ENCODE measurements around the gene PEBP1.
"Not testable (repeated sequence)": the region's sequence is repeated elsewhere in the genome, so short reads cannot be mapped to it uniquely, and the experiment has no call there.

PEBP1 gene

GRCh38 chr12:118107011-118107410, 28.9 kb upstream of the PEBP1 start:
- H3K4me3 ChIP-seq (ENCODE audit: low read length in 2 of 2) = no peak overlapping the region
- H3K27me3 ChIP-seq (ENCODE audit: control insufficient read depth in 1 of 2, insufficient read depth in 2 of 2, low read length in 2 of 2) = no peaks in the 10 kb centered on the region
- no peaks in the 10 kb centered on the region for H3K9me3 ChIP-seq (ENCODE audit: control insufficient read depth in 2 of 2, low read length in 2 of 2)
- no peaks in the 10 kb centered on the region for H3K36me3 ChIP-seq (ENCODE audit: control insufficient read depth in 2 of 2, insufficient read depth in 2 of 2, low read length in 2 of 2)
- no peak overlapping the region for H3K9ac ChIP-seq (ENCODE audit: low read length in 2 of 2)
- H3K4me1 ChIP-seq (ENCODE audit: control insufficient read depth, insufficient read depth, low read length) = peaks cover 9% of the 10 kb centered on the region
- no peak overlapping the region for H3K27ac ChIP-seq (ENCODE audit: low read length)

DNA sequence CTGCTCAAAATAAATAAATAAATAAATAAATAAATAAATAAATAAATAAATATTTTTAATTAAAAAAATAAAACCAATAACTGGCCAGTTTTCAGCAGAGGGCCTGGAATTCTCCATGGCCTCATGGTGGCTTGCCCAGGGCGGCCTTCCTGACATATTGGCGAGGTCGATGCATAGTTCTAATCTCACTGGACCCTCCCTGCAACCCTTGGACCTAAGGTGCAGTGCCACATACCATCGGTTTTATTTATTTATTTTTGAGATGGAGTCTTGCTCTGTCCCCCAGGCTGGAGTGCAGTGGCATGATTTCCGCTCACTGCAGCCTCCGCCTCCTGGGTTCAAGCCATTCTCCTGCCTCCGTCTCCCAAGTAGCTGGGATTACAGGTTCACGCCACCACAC, 28.2 kb upstream of the PEBP1 start:
- Histone ChIP-seq H3K27me3 (ENCODE audit: control insufficient read depth in 1 of 2, insufficient read depth in 2 of 2, low read length in 2 of 2) (no peaks in the 10 kb centered on the region), H3K4me3 (ENCODE audit: low read length in 2 of 2) (no peak overlapping the region), H3K4me1 (ENCODE audit: control insufficient read depth, insufficient read depth, low read length) (peaks cover 9% of the 10 kb centered on the region), H3K27ac (ENCODE audit: low read length) (no peak overlapping the region), H3K9ac (ENCODE audit: low read length in 2 of 2) (no peak overlapping the region), H3K9me3 (ENCODE audit: control insufficient read depth in 2 of 2, low read length in 2 of 2) (no peaks in the 10 kb centered on the region), H3K36me3 (ENCODE audit: control insufficient read depth in 2 of 2, insufficient read depth in 2 of 2, low read length in 2 of 2) (no peaks in the 10 kb centered on the region)

DNA sequence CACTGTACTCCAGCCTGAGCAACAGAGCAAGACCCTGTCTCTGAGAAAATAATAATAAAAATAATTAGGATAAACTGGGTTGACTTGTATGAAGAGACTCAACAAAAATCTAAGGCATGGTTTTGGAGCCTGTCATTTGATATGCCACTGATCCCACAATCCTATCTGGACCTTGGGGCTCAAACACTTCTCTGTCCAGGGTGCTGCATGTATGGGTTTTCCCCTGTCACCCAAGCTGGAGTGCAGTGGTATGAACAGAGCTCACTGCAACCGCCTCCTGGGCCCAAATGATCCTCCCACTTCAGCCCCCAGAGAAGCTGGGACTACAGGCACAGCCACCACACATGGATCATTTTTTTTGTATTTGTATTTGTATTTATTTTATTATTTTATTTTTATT, 26.8 kb upstream of the PEBP1 start:
- no peak overlapping the region for H3K4me3 ChIP-seq (ENCODE audit: low read length in 2 of 2)

GRCh38 chr12:118119449-118119879, 16.5 kb upstream of the PEBP1 start:
- H3K36me3 ChIP-seq (ENCODE audit: control insufficient read depth in 2 of 2, insufficient read depth in 2 of 2, low read length in 2 of 2) = peaks cover 0 to 6% of the 10 kb centered on the region in 2 donors
- H3K9ac ChIP-seq (ENCODE audit: low read length in 2 of 2) = no peak overlapping the region
- H3K4me3 ChIP-seq (ENCODE audit: low read length in 2 of 2) = no peak overlapping the region
- H3K27ac ChIP-seq (ENCODE audit: low read length) = no peak overlapping the region
- peaks cover 4% of the 10 kb centered on the region for H3K4me1 ChIP-seq (ENCODE audit: control insufficient read depth, insufficient read depth, low read length)
- no peaks in the 10 kb centered on the region for H3K9me3 ChIP-seq (ENCODE audit: control insufficient read depth in 2 of 2, low read length in 2 of 2)
- H3K27me3 ChIP-seq (ENCODE audit: control insufficient read depth in 1 of 2, insufficient read depth in 2 of 2, low read length in 2 of 2) = no peaks in the 10 kb centered on the region

More for the DNA sequence above, 26.8 kb upstream of the PEBP1 start:
- H3K9me3 ChIP-seq (ENCODE audit: control insufficient read depth in 2 of 2, low read length in 2 of 2) = no peaks in the 10 kb centered on the region
- H3K27ac ChIP-seq (ENCODE audit: low read length) = no peak overlapping the region
- no peaks in the 10 kb centered on the region for H3K27me3 ChIP-seq (ENCODE audit: control insufficient read depth in 1 of 2, insufficient read depth in 2 of 2, low read length in 2 of 2)
- H3K9ac ChIP-seq (ENCODE audit: low read length in 2 of 2) = no peak overlapping the region
- H3K4me1 ChIP-seq (ENCODE audit: control insufficient read depth, insufficient read depth, low read length) = peaks cover 4% of the 10 kb centered on the region
- H3K36me3 ChIP-seq (ENCODE audit: control insufficient read depth in 2 of 2, insufficient read depth in 2 of 2, low read length in 2 of 2) = no peaks in the 10 kb centered on the region

GRCh38 chr12:118120579-118121363, 15.2 kb upstream of the PEBP1 start:
- Histone ChIP-seq H3K9me3 (ENCODE audit: control insufficient read depth in 2 of 2, low read length in 2 of 2) (no peaks in the 10 kb centered on the region), H3K27me3 (ENCODE audit: control insufficient read depth in 1 of 2, insufficient read depth in 2 of 2, low read length in 2 of 2) (no peaks in the 10 kb centered on the region), H3K4me1 (ENCODE audit: control insufficient read depth, insufficient read depth, low read length) (peaks cover 4% of the 10 kb centered on the region), H3K36me3 (ENCODE audit: control insufficient read depth in 2 of 2, insufficient read depth in 2 of 2, low read length in 2 of 2) (peaks cover 0 to 2% of the 10 kb centered on the region in 2 donors), H3K9ac (ENCODE audit: low read length in 2 of 2) (no peak overlapping the region), H3K27ac (ENCODE audit: low read length) (no peak overlapping the region), H3K4me3 (ENCODE audit: low read length in 2 of 2) (no peak overlapping the region)

GRCh38 chr12:118122264-118122663, 13.7 kb upstream of the PEBP1 start:
- H3K9me3 ChIP-seq (ENCODE audit: control insufficient read depth in 2 of 2, low read length in 2 of 2) = no peaks in the 10 kb centered on the region
- no peak overlapping the region for H3K27ac ChIP-seq (ENCODE audit: low read length)
- peaks cover 4% of the 10 kb centered on the region for H3K4me1 ChIP-seq (ENCODE audit: control insufficient read depth, insufficient read depth, low read length)
- H3K4me3 ChIP-seq (ENCODE audit: low read length in 2 of 2) = no peak overlapping the region
- no peaks in the 10 kb centered on the region for H3K27me3 ChIP-seq (ENCODE audit: control insufficient read depth in 1 of 2, insufficient read depth in 2 of 2, low read length in 2 of 2)
- no peaks in the 10 kb centered on the region for H3K36me3 ChIP-seq (ENCODE audit: control insufficient read depth in 2 of 2, insufficient read depth in 2 of 2, low read length in 2 of 2)
- no peak overlapping the region for H3K9ac ChIP-seq (ENCODE audit: low read length in 2 of 2)

GRCh38 chr12:118124333-118124874, 11.5 kb upstream of the PEBP1 start:
- H3K4me1 ChIP-seq (ENCODE audit: control insufficient read depth, insufficient read depth, low read length) = peaks cover 4% of the 10 kb centered on the region
- H3K36me3 ChIP-seq (ENCODE audit: control insufficient read depth in 2 of 2, insufficient read depth in 2 of 2, low read length in 2 of 2) = no peaks in the 10 kb centered on the region
- H3K9ac ChIP-seq (ENCODE audit: low read length in 2 of 2) = no peak overlapping the region
- no peaks in the 10 kb centered on the region for H3K9me3 ChIP-seq (ENCODE audit: control insufficient read depth in 2 of 2, low read length in 2 of 2)
- H3K27me3 ChIP-seq (ENCODE audit: control insufficient read depth in 1 of 2, insufficient read depth in 2 of 2, low read length in 2 of 2) = no peaks in the 10 kb centered on the region
- H3K27ac ChIP-seq (ENCODE audit: low read length) = no peak overlapping the region
- no peak overlapping the region for H3K4me3 ChIP-seq (ENCODE audit: low read length in 2 of 2)

DNA sequence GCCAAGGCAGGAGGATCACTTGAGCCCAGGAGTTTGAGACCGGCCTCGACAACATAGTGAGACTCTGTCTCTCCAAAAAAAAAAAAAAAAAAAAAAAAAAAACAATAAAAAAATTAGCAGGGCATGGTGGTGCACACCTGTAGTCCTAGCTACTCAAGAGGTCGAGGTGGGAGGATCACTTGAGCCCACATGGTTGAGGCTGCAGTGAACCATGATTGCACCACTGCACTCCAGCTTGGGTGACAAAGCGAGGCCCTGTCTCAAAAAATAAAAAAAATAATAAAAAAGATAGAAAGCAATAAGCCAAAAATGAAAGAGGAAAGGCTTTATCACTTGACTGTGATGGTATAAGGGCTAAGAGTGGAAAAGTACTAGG, 10.2 kb upstream of the PEBP1 start:
- H3K36me3 ChIP-seq (ENCODE audit: control insufficient read depth in 2 of 2, insufficient read depth in 2 of 2, low read length in 2 of 2) = no peaks in the 10 kb centered on the region
- H3K27me3 ChIP-seq (ENCODE audit: control insufficient read depth in 1 of 2, insufficient read depth in 2 of 2, low read length in 2 of 2) = no peaks in the 10 kb centered on the region
- H3K27ac ChIP-seq (ENCODE audit: low read length) = no peak overlapping the region
- H3K9me3 ChIP-seq (ENCODE audit: control insufficient read depth in 2 of 2, low read length in 2 of 2) = no peaks in the 10 kb centered on the region
- no peak overlapping the region for H3K9ac ChIP-seq (ENCODE audit: low read length in 2 of 2)
- no peak overlapping the region for H3K4me3 ChIP-seq (ENCODE audit: low read length in 2 of 2)
- peaks cover 4% of the 10 kb centered on the region for H3K4me1 ChIP-seq (ENCODE audit: control insufficient read depth, insufficient read depth, low read length)

DNA sequence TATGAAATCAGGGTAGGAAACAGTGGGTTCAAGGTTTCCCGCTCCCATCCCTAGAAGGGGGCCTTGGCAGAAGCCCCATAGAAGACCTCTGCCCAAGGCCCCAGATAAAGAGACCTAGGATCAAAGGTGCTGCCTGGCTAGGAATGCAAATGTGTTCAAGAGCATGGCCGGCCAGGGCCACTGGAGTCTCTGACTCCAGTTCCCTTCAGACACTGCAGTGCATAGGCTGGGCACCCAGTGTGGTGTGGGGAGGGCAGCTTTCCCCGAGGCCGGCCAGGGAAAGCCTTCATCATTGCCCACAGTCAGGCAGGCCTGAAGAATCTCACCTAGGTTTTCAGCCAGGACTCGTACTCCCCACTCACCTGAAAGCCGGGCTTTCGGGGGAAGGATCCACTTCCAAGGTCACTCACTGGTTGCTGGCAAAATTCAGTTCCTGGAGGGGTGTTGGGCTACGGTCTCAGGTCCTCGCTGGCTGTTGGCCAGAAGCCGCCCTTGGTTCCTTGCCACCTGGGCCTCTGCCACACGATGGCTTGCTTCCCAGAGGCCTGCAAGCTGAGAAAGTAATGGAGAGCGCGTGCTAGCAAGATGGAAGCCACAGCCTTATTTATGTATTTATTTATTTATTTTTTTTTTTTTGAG, 9.7 kb upstream of the PEBP1 start:
- no peak overlapping the region for H3K9ac ChIP-seq (ENCODE audit: low read length in 2 of 2)
- no peak overlapping the region for H3K4me3 ChIP-seq (ENCODE audit: low read length in 2 of 2)
- no peak overlapping the region for H3K27ac ChIP-seq (ENCODE audit: low read length)
- no peaks in the 10 kb centered on the region for H3K9me3 ChIP-seq (ENCODE audit: control insufficient read depth in 2 of 2, low read length in 2 of 2)
- no peaks in the 10 kb centered on the region for H3K36me3 ChIP-seq (ENCODE audit: control insufficient read depth in 2 of 2, insufficient read depth in 2 of 2, low read length in 2 of 2)
- peaks cover under 1% of the 10 kb centered on the region for H3K4me1 ChIP-seq (ENCODE audit: control insufficient read depth, insufficient read depth, low read length)
- no peaks in the 10 kb centered on the region for H3K27me3 ChIP-seq (ENCODE audit: control insufficient read depth in 1 of 2, insufficient read depth in 2 of 2, low read length in 2 of 2)

GRCh38 chr12:118127867-118128266, 8.1 kb upstream of the PEBP1 start:
- Histone ChIP-seq H3K36me3 (ENCODE audit: control insufficient read depth in 2 of 2, insufficient read depth in 2 of 2, low read length in 2 of 2) (no peaks in the 10 kb centered on the region), H3K9me3 (ENCODE audit: control insufficient read depth in 2 of 2, low read length in 2 of 2) (no peaks in the 10 kb centered on the region), H3K4me1 (ENCODE audit: control insufficient read depth, insufficient read depth, low read length) (no peaks in the 10 kb centered on the region), H3K9ac (ENCODE audit: low read length in 2 of 2) (no peak overlapping the region), H3K4me3 (ENCODE audit: low read length in 2 of 2) (no peak overlapping the region), H3K27ac (ENCODE audit: low read length) (no peak overlapping the region), H3K27me3 (ENCODE audit: control insufficient read depth in 1 of 2, insufficient read depth in 2 of 2, low read length in 2 of 2) (no peaks in the 10 kb centered on the region)

GRCh38 chr12:118129436-118129835, 6.5 kb upstream of the PEBP1 start:
- H3K4me1 ChIP-seq (ENCODE audit: control insufficient read depth, insufficient read depth, low read length); H3K9ac ChIP-seq (ENCODE audit: low read length in 2 of 2); H3K27me3 ChIP-seq (ENCODE audit: control insufficient read depth in 1 of 2, insufficient read depth in 2 of 2, low read length in 2 of 2); H3K36me3 ChIP-seq (ENCODE audit: control insufficient read depth in 2 of 2, insufficient read depth in 2 of 2, low read length in 2 of 2); H3K4me3 ChIP-seq (ENCODE audit: low read length in 2 of 2); H3K27ac ChIP-seq (ENCODE audit: low read length); H3K9me3 ChIP-seq (ENCODE audit: control insufficient read depth in 2 of 2, low read length in 2 of 2): not testable (repeated sequence)
